GM12878 (cell line): ENCODE results near the gene ICA1. TPM values are rescaled to one million over a fixed set of nuclear protein-coding genes. Genes with fewer than 3 reads are reported as not detected.

ENCODE experiments used
- ATAC-seq: fragments of 200-7000 bp; cut with Tn5 transposase; 3 replicates; pipeline ENCODE4 v1.9.1; 2020; ENCODE audit warnings: mild to moderate bottlenecking, moderate library complexity
- BruUV-seq: library from RNA; stranded (reverse); fragments of 400-500 nt; replicated peaks from 2 replicates; lab custom pipeline; 2021; lab: Mats Ljungman, UMichigan
- CTCF ChIA-PET: fragments of 300-600 bp; sonication (Branson Sonifier 250); formaldehyde crosslinking; extraction: SDS; loops from one replicate; lab custom pipeline; 2021; ENCODE audit warnings: inconsistent platforms; lab: Yijun Ruan, JAX
- POLR2A ChIA-PET: fragments of 350-600 bp; formaldehyde crosslinking; extraction: SDS; loops from one replicate; lab custom pipeline; 2021; ENCODE audit warnings: inconsistent platforms; lab: Charles Lee
- RAD21 ChIA-PET: fragments of 300-600 bp; sonication (Branson Sonifier 250); formaldehyde crosslinking; loops from one replicate; lab custom pipeline; 2023; ENCODE audit warnings: antibody characterized with exemption; ENCODE audit not compliant: unreplicated experiment; lab: Charles Lee
- SMC1A ChIA-PET: fragments of 300-600 bp; sonication (Branson Sonifier 250); formaldehyde crosslinking; loops from one replicate; lab custom pipeline; 2023; ENCODE audit not compliant: unreplicated experiment, uncharacterized antibody; lab: Charles Lee
- DNase-seq: peaks from one replicate; pipeline ENCODE4 v3.0.0-alpha.2; 2011; ENCODE audit warnings: low read depth, low spot score
- FAIRE-seq: peaks from 3 replicates; lab custom pipeline; 2011; peaks lifted over from hg19 to GRCh38; lab: Jason Lieb, UNC
- H2AFZ ChIP-seq: 2 replicates; pipeline ENCODE4 v1.6.0; 2011; ENCODE audit warnings: low read depth, low read length, control low read depth; ENCODE audit not compliant: control insufficient read depth
- H3K27ac ChIP-seq: 2 replicates; pipeline ENCODE4 v1.5.1; 2011; ENCODE audit warnings: control low read depth; ENCODE audit not compliant: control insufficient read depth, insufficient read depth
- H3K27me3 ChIP-seq, 2 experiments: replicated peaks in 1 of 2; 2 replicates each; pipeline versions ENCODE4 v1.6.0 to v1.6.1; 2011; ENCODE audit warnings: low read length in 1 of 2; ENCODE audit not compliant: control insufficient read depth in 2 of 2, insufficient read depth in 2 of 2
- H3K36me3 ChIP-seq, 2 experiments: 2 replicates each; pipeline ENCODE4 v1.5.1; 2011; ENCODE audit warnings: low read length in 1 of 2; ENCODE audit not compliant: control insufficient read depth in 2 of 2, insufficient read depth in 2 of 2
- H3K4me1 ChIP-seq: 2 replicates; pipeline ENCODE4 v1.6.1; 2011; ENCODE audit warnings: mild to moderate bottlenecking, low read length, moderate library complexity, mixed read lengths; ENCODE audit not compliant: control insufficient read depth, insufficient read depth
- H3K4me2 ChIP-seq: 2 replicates; pipeline ENCODE4 v1.6.0; 2011; ENCODE audit warnings: control low read depth; ENCODE audit not compliant: control insufficient read depth, insufficient read depth
- H3K4me3 ChIP-seq: fragments of 200-600 bp; sonication (generic); 2 replicates; pipeline ENCODE4 v1.5.1; 2016
- H3K79me2 ChIP-seq: 2 replicates; pipeline ENCODE4 v1.6.0; 2011; ENCODE audit warnings: low read length; ENCODE audit not compliant: control insufficient read depth, insufficient read depth
- H3K9ac ChIP-seq: 2 replicates; pipeline ENCODE4 v1.8.0; 2011; ENCODE audit warnings: low read length, control low read depth, mixed read lengths; ENCODE audit not compliant: control insufficient read depth, insufficient read depth
- H3K9me3 ChIP-seq: replicated peaks from 3 replicates; pipeline ENCODE4 v1.5.1; 2011; ENCODE audit warnings: mild to moderate bottlenecking, low read length; ENCODE audit not compliant: control insufficient read depth, insufficient read depth
- H4K20me1 ChIP-seq: 2 replicates; pipeline ENCODE4 v1.6.0; 2011; ENCODE audit not compliant: control insufficient read depth, insufficient read depth
- BCL11A ChIP-seq: IDR thresholded peaks from 2 replicates; pipeline ENCODE4 v1.6.1; 2011; ENCODE audit warnings: low read depth, low read length
- CHD1 ChIP-seq: IDR thresholded peaks from 2 replicates; pipeline ENCODE4 v1.6.1; 2012; ENCODE audit warnings: low read depth, low read length, improper control_type of control experiment
- CHD2 ChIP-seq: IDR thresholded peaks from 2 replicates; pipeline ENCODE4 v1.6.1; 2011; ENCODE audit warnings: low read depth, low read length, improper control_type of control experiment, borderline replicate concordance
- EP300 ChIP-seq, 2 experiments: fragments of 150-350 bp in 1 of 2; IDR thresholded peaks; 2 replicates each; pipeline ENCODE4 v1.6.1; 2011 to 2012; ENCODE audit warnings: low read depth in 2 of 2, low read length in 2 of 2, borderline replicate concordance in 1 of 2, improper control_type of control experiment in 1 of 2, inconsistent platforms in 1 of 2; ENCODE audit not compliant: control insufficient read depth in 1 of 2
- FOS ChIP-seq: IDR thresholded peaks from 3 replicates; pipeline ENCODE4 v1.6.1; 2011; ENCODE audit warnings: borderline replicate concordance; ENCODE audit not compliant: insufficient read length; ENCODE audit errors: extremely low read depth
- KLF5 ChIP-seq: fragments of 450-650 bp; IDR thresholded peaks from 2 replicates; pipeline ENCODE4 v1.6.1; 2014; ENCODE audit warnings: mild to moderate bottlenecking; ENCODE audit not compliant: partially characterized antibody
- NR2F1 ChIP-seq: fragments of 450-650 bp; conservative IDR thresholded peaks from 2 replicates; pipeline ENCODE4 v1.6.1; 2017; ENCODE audit warnings: mild to moderate bottlenecking
- POLR2A ChIP-seq: IDR thresholded peaks from 2 replicates; pipeline ENCODE4 v1.6.1; 2011; ENCODE audit warnings: low read depth, mild to moderate bottlenecking, low read length
- SREBF1 ChIP-seq: IDR thresholded peaks from 2 replicates; pipeline ENCODE4 v1.6.1; 2012; ENCODE audit warnings: mild to moderate bottlenecking, low read length
- SUPT20H ChIP-seq: IDR thresholded peaks from 2 replicates; pipeline ENCODE4 v1.6.1; 2011; ENCODE audit warnings: low read depth, mild to moderate bottlenecking, low read length, moderate library complexity, borderline replicate concordance; ENCODE audit not compliant: control insufficient read depth
- ZBED1 ChIP-seq: IDR thresholded peaks from 2 replicates; pipeline ENCODE4 v1.6.1; 2016; ENCODE audit warnings: borderline replicate concordance
- ZNF622 ChIP-seq: fragments of 450-650 bp; IDR thresholded peaks from 2 replicates; pipeline ENCODE4 v1.6.1; 2017; ENCODE audit warnings: mild to moderate bottlenecking, inconsistent platforms
- WGBS: methylation state at CpG from one replicate; pipeline ENCODE4 v1.1.6; 2016; ENCODE audit warnings: low lambda C conversion rate; ENCODE audit not compliant: insufficient replicate concordance, insufficient coverage; ENCODE audit errors: missing lambda C conversion rate; 5-methylcytosine and 5-hydroxymethylcytosine counted together
- in situ Hi-C: fragments of 300-500 bp; cut with MboI; formaldehyde crosslinking; loops from 9 replicates; pipeline ENCODE4 v1.14.3; 2018; ENCODE audit warnings: mixed read lengths
- intact Hi-C: fragments of 100-400 bp; cut with micrococcal nuclease; formaldehyde crosslinking; loops from one replicate; pipeline ENCODE4 v1.14.2; 2022; ENCODE audit not compliant: unreplicated experiment
- polyA plus RNA-seq, 11 experiments: library from polyadenylated mRNA; depleted of rRNA in 4 of 11; unstranded in 6 of 11; stranded (reverse) in 5 of 11; fragments of >200 nt; fragmentation: Nextera tagmentation in 4 of 11; fragmentation: Illumina TruSeq in 1 of 11; extraction: Ambion mirVana in 4 of 11; extraction: Trizol in 1 of 11; gene quantifications; 1 replicate in 1 of 11; 2 replicates in 10 of 11; pipeline versions ENCODE4 v1.2.1 to v1.2.3, GENCODE V29; 2011 to 2016; ENCODE audit warnings: inconsistent platforms in 2 of 11, missing spikeins in 2 of 11, low read depth in 1 of 11
- total RNA-seq, 4 experiments: library from RNA; depleted of rRNA in 3 of 4; stranded (reverse); fragments of >200 nt in 3 of 4; fragmentation: Illumina TruSeq in 1 of 4; extraction: Trizol in 1 of 4; gene quantifications; 2 replicates each; pipeline versions ENCODE4 v1.2.1 to v1.2.3, GENCODE V29; 2013 to 2021
- TF ChIP-seq, protein P1 (sequence below): fragments of 450-650 bp; conservative IDR thresholded peaks from 2 replicates; pipeline ENCODE4 v1.6.1; 2017; ENCODE audit warnings: mild to moderate bottlenecking, moderate library complexity

Gene ICA1
- total and polyA plus RNA-seq, 10 of the 15 experiments (the other 5 are each of a cell fraction or from before 2014, with no cell fraction given), result 1.3 to 35.1 (median 3.3) TPM

DNA sequence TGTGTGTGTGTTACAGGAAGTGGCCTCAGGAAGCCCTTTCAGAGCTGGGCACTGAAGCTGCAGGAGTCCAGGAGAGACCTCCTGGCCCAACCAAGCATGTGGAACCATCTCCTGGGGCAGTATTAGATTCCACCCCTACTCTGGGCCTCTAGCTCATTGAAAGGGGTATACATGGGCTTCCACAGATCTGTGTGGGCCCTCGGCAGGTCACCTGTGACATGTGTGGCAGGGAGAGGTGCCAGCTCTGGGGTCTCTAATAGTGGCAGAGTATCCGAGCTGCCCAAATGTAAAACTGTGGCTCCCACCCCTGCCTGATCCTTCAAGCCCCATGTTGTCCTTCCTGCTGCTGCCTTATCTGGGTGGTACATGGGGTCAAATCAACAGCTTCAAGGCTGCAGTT is 149.3 kb downstream of the ICA1 start:
- Histone ChIP-seq H3K79me2 (no peaks in the 10 kb centered on the region), H2AFZ (no peak overlapping the region), H3K4me1 (peaks cover 41% of the 10 kb centered on the region), H3K4me2 (no peak overlapping the region), H3K27ac (no peak overlapping the region), H3K9me3 (peaks cover 12% of the 10 kb centered on the region; the same call in 2 of the 3 replicates), H4K20me1 (no peaks in the 10 kb centered on the region), H3K4me3 (no peak overlapping the region), H3K27me3 (no peaks in the 10 kb centered on the region), H3K36me3 (no peaks in the 10 kb centered on the region), H3K9ac (no peak overlapping the region)
- in situ Hi-C loops, result no loop called here
- FAIRE-seq (no peak), ATAC-seq (no peak), DNase-seq (no peak)
- ChIA-PET POLR2A (interaction anchor here (0.6 to 14.7 kb wide), 5 partner anchors 9 to 137 kb away, joined by 3 to 133 read pairs (median 4); no protein-coding TSS in a partner anchor), CTCF (interaction anchor here (1.2 to 1.7 kb wide), 2 partner anchors 13 to 16 kb away, joined by 3 to 5 read pairs; no protein-coding TSS in a partner anchor), SMC1A (interaction anchor here (0.8 to 12.5 kb wide), 11 partner anchors 12 to 418 kb away, joined by 3 to 182 read pairs (median 4); no protein-coding TSS in a partner anchor), RAD21 (interaction anchor here (0.7 to 8.8 kb wide), 6 partner anchors 9 to 94 kb away, joined by 3 to 124 read pairs (median 4); no protein-coding TSS in a partner anchor)
- 96% methylated on average over 2 of the region's 2 CpGs for WGBS
- TF ChIP-seq ZBED1 (no peak), ZNF622 (no peak), CHD2 (no peak), BCL11A (no peak), CHD1 (no peak)
- intact Hi-C loops, result no loop called here
- no TSS peak for BruUV-seq

DNA sequence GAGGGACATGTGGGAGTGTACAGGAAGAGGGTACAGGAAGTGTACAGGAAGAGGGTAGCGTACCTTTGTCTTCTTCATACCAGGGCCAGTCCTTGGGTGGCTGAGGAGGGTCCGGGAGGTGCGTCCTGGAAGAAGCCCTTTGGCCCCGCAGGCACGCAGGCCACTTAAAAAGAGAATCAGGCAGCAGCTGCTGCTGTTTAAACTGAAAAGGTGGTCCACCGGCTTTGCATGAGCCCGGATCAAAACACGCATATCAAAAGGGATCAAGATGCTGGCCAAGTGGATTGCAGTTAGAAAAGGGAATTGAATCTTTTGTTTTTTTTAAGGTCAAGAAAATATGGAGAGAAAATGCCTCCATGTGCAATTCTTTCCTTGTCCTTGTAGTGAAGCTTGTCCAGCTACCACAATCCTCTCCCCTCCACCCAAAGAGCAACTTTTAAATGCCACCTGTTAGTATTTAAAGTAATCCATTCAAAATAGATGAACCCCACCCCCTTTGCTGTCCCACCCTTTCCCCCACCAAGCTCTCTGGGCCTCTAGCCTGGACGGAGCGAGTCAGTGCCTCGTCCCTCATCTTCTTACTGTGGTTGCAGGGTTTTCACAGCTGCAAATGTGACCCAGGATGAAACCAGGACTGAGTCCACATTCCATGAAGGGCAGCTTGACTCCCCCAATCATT is 150.5 kb downstream of the ICA1 start:
- in situ Hi-C loops, result no loop called here
- no TSS peak for BruUV-seq
- ATAC-seq, result no peak
- DNase-seq, result no peak
- ChIA-PET CTCF (no interaction called here), RAD21 (interaction anchor here (0.8 to 8.8 kb wide), 2 partner anchors 20 to 105 kb away, joined by 4 to 124 read pairs; no protein-coding TSS in a partner anchor), POLR2A (interaction anchor here (1.7 to 2.7 kb wide), 2 partner anchors 8 to 10 kb away, joined by 3 to 9 read pairs; no protein-coding TSS in a partner anchor), SMC1A (interaction anchor here (0.9 to 12.5 kb wide), 6 partner anchors 12 to 416 kb away, joined by 3 to 182 read pairs (median 4); no protein-coding TSS in a partner anchor)
- no peak overlapping the region for H3K27ac ChIP-seq
- WGBS, result 91% methylated on average over 11 of the region's 11 CpGs
- no peaks in the 10 kb centered on the region for H4K20me1 ChIP-seq
- no peak overlapping the region for H3K4me2 ChIP-seq
- intact Hi-C loops, result no loop called here
- no peak for TF ChIP-seq KLF5
- no peak for TF ChIP-seq POLR2A
- TF ChIP-seq SUPT20H, result no peak
- TF ChIP-seq, protein P1, sequence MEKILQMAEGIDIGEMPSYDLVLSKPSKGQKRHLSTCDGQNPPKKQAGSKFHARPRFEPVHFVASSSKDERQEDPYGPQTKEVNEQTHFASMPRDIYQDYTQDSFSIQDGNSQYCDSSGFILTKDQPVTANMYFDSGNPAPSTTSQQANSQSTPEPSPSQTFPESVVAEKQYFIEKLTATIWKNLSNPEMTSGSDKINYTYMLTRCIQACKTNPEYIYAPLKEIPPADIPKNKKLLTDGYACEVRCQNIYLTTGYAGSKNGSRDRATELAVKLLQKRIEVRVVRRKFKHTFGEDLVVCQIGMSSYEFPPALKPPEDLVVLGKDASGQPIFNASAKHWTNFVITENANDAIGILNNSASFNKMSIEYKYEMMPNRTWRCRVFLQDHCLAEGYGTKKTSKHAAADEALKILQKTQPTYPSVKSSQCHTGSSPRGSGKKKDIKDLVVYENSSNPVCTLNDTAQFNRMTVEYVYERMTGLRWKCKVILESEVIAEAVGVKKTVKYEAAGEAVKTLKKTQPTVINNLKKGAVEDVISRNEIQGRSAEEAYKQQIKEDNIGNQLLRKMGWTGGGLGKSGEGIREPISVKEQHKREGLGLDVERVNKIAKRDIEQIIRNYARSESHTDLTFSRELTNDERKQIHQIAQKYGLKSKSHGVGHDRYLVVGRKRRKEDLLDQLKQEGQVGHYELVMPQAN, result no peak
- TF ChIP-seq NR2F1, result no peak
- no peak for TF ChIP-seq EP300 (IDR thresholded peaks at IDR 0.05; ENCODE audit: borderline replicate concordance in 1 of 2, control insufficient read depth in 1 of 2, low read depth in 2 of 2, low read length in 2 of 2)
- TF ChIP-seq ZNF622, result no peak
- no peak for TF ChIP-seq FOS
- TF ChIP-seq SREBF1, result no peak
- peaks cover 12% of the 10 kb centered on the region; the same call in 2 of the 3 replicates for H3K9me3 ChIP-seq
- peaks cover 32% of the 10 kb centered on the region for H3K4me1 ChIP-seq
- H3K4me3 ChIP-seq, result no peak overlapping the region
- no peaks in the 10 kb centered on the region for H3K36me3 ChIP-seq
- H3K79me2 ChIP-seq, result no peaks in the 10 kb centered on the region
- H2AFZ ChIP-seq, result no peak overlapping the region
- no peak for FAIRE-seq
- H3K27me3 ChIP-seq, result no peaks in the 10 kb centered on the region
- H3K9ac ChIP-seq, result no peak overlapping the region
